ENCODE data around the gene BCAT1. TPM values are rescaled to one million over a fixed set of nuclear protein-coding genes. Genes with fewer than 3 reads are reported as not detected.

The BCAT1 gene
- polyA plus RNA-seq, 1 donor, result 39.8 TPM

- DNase-seq, result no peak
These were observed 188.7 kb downstream of the BCAT1 start for GRCh38 chr12:24760162-24760561.

Other genes starting within 250 kb of the BCAT1 start
- gene DNAI7, start 246.1 kb upstream of the BCAT1 start, polyA plus RNA-seq (ENCODE audit: insufficient read length), result 0.84 TPM
- gene ETFRF1, start 246.1 kb upstream of the BCAT1 start, polyA plus RNA-seq (ENCODE audit: insufficient read length), result 21.6 TPM